HepG2 (cell line): ENCODE data around the gene MAN2A1. TPM values are rescaled to one million over a fixed set of nuclear protein-coding genes. Genes with fewer than 3 reads are reported as not detected.

ENCODE experiments used
- ARID5B ChIP-seq: IDR thresholded peaks from 2 replicates; pipeline ENCODE4 v1.4.0; 2020; ENCODE audit warnings: mild to moderate bottlenecking, missing genetic modification reagents
- ATF1 ChIP-seq: IDR thresholded peaks from 2 replicates; pipeline ENCODE4 v1.6.1; 2016; ENCODE audit warnings: mild to moderate bottlenecking, control low read depth
- E2F1 ChIP-seq: sonication (generic); formaldehyde crosslinking; IDR thresholded peaks from 2 replicates; pipeline ENCODE4 v1.5.0; 2020; ENCODE audit warnings: missing genetic modification reagents
- HNRNPUL1 ChIP-seq: fragments of 200-400 bp; formaldehyde crosslinking; IDR thresholded peaks from 2 replicates; pipeline ENCODE4 v1.6.1; 2017; ENCODE audit warnings: low read depth, mild to moderate bottlenecking, low read length, moderate library complexity
- MATR3 ChIP-seq: sonication (generic); formaldehyde crosslinking; IDR thresholded peaks from 2 replicates; pipeline ENCODE4 v1.4.0; 2020; ENCODE audit warnings: missing genetic modification reagents
- MBD4 ChIP-seq: IDR thresholded peaks from 2 replicates; pipeline ENCODE4 v1.6.1; 2012; ENCODE audit warnings: low read length, inconsistent platforms, borderline replicate concordance
- MNT ChIP-seq: fragments of 450-650 bp; IDR thresholded peaks from 2 replicates; pipeline ENCODE4 v1.6.1; 2016
- NFE2L1 ChIP-seq: sonication (generic); formaldehyde crosslinking; IDR thresholded peaks from 2 replicates; pipeline ENCODE4 v1.4.0; 2020; ENCODE audit warnings: missing genetic modification reagents, mild to moderate bottlenecking, borderline replicate concordance
- NFKB2 ChIP-seq: sonication (generic); formaldehyde crosslinking; IDR thresholded peaks from 2 replicates; pipeline ENCODE4 v1.4.0; 2020; ENCODE audit warnings: missing genetic modification reagents, borderline replicate concordance
- NFRKB ChIP-seq: fragments of 450-650 bp; IDR thresholded peaks from 2 replicates; pipeline ENCODE4 v1.6.1; 2017
- RNF2 ChIP-seq: fragments of 450-650 bp; conservative IDR thresholded peaks from 2 replicates; pipeline ENCODE4 v1.6.1; 2016; ENCODE audit warnings: low read depth
- RXRB ChIP-seq: IDR thresholded peaks from 2 replicates; pipeline ENCODE4 v1.6.1; 2016; ENCODE audit warnings: borderline replicate concordance, missing genetic modification reagents, missing compliant biosample characterization
- SIX4 ChIP-seq: sonication (generic); formaldehyde crosslinking; IDR thresholded peaks from 2 replicates; pipeline ENCODE4 v1.4.0; 2020; ENCODE audit warnings: missing genetic modification reagents
- TFDP2 ChIP-seq: sonication (generic); formaldehyde crosslinking; IDR thresholded peaks from 2 replicates; pipeline ENCODE4 v1.4.0; 2020; ENCODE audit warnings: missing genetic modification reagents
- TIGD3 ChIP-seq: sonication (generic); formaldehyde crosslinking; IDR thresholded peaks from 2 replicates; pipeline ENCODE4 v1.5.1; 2020; ENCODE audit warnings: mild to moderate bottlenecking, missing genetic modification reagents, borderline replicate concordance
- ZBTB2 ChIP-seq: sonication (generic); formaldehyde crosslinking; IDR thresholded peaks from 2 replicates; pipeline ENCODE4 v1.8.0; 2022; ENCODE audit warnings: low read depth, missing genetic modification reagents
- ZFY ChIP-seq: sonication (generic); formaldehyde crosslinking; IDR thresholded peaks from 2 replicates; pipeline ENCODE4 v1.4.0; 2020; ENCODE audit warnings: missing genetic modification reagents
- ZMYM4 ChIP-seq: sonication (generic); formaldehyde crosslinking; IDR thresholded peaks from 2 replicates; pipeline ENCODE4 v1.8.1; 2023; ENCODE audit warnings: mild to moderate bottlenecking, missing genetic modification reagents
- ZNF274 ChIP-seq: sonication (generic); formaldehyde crosslinking; IDR thresholded peaks from 2 replicates; pipeline ENCODE4 v1.5.1; 2020; ENCODE audit warnings: mild to moderate bottlenecking, missing genetic modification reagents
- ZNF850 ChIP-seq: sonication (generic); formaldehyde crosslinking; conservative IDR thresholded peaks from 2 replicates; pipeline ENCODE4 v1.9.0; 2021; ENCODE audit warnings: mild to moderate bottlenecking, missing genetic modification reagents
- polyA plus RNA-seq, 8 experiments: library from polyadenylated mRNA; depleted of rRNA in 3 of 8; stranded (reverse) in 7 of 8; unstranded in 1 of 8; fragments of >200 nt; fragmentation: Illumina TruSeq in 4 of 8; extraction: Trizol in 4 of 8; gene quantifications; 2 replicates each; pipeline versions ENCODE4 v1.2.1 to v1.2.3, GENCODE V29; 2011 to 2016; ENCODE audit warnings: low read depth in 4 of 8, missing spikeins in 1 of 8, mixed read lengths in 1 of 8; ENCODE audit not compliant: insufficient read depth in 1 of 8
- total RNA-seq, 5 experiments: library from RNA; depleted of rRNA; stranded (reverse); fragments of >200 nt; fragmentation: Illumina TruSeq; extraction: Trizol; gene quantifications; 2 replicates each; pipeline ENCODE4 v1.2.3, GENCODE V29; 2016; ENCODE audit warnings: low read depth in 1 of 5

Gene MAN2A1
- total and polyA plus RNA-seq, 2 of the 13 experiments (the other 11 are each of a cell fraction or from before 2014, with no cell fraction given), result 56.2 to 80.5 TPM

- TF ChIP-seq TFDP2 (CRISPR knock-in tag) (no peak), ATF1 (peak; percentile 64), ZMYM4 (CRISPR knock-in tag) (peak; percentile 87), RXRB (CRISPR knock-in tag) (peak; percentile 59), MATR3 (CRISPR knock-in tag) (no peak), ZBTB2 (CRISPR knock-in tag) (no peak), NFRKB (no peak), RNF2 (no peak), ZNF850 (no peak), TIGD3 (CRISPR knock-in tag) (no peak), MBD4 (peak; percentile 63; the same call in 1 of the 2 replicates), MNT (no peak), ZFY (CRISPR knock-in tag) (peak; percentile 42), ZNF274 (CRISPR knock-in tag) (no peak), NFKB2 (no peak), NFE2L1 (CRISPR knock-in tag) (no peak), HNRNPUL1 (peak; percentile 96), E2F1 (CRISPR knock-in tag) (peak; percentile 41; the same call in 1 of the 2 replicates), ARID5B (CRISPR knock-in tag) (peak; percentile 86), SIX4 (CRISPR knock-in tag) (peak; percentile 94)
Measured at GRCh38 chr5:109900911-109901627, 211.3 kb downstream of the MAN2A1 start (continued).
